IPS-NIHi7 (cell line): ENCODE measurements around the gene ELOB.

ENCODE experiments used
- DNase-seq: peaks from one replicate; pipeline ENCODE4 v3.0.0; 2012; ENCODE audit warnings: mixed read lengths; ENCODE audit errors: extremely low spot score

The ELOB gene

GRCh38 chr16:2768403-2769089 lies 8.5 kb downstream of the ELOB start:
- no peak for DNase-seq

- DNase-seq = no peak
These were observed 9.2 kb downstream of the ELOB start for GRCh38 chr16:2767891-2768290.

GRCh38 chr16:2767140-2767731 lies 9.8 kb downstream of the ELOB start:
- DNase-seq = no peak

- no peak for DNase-seq
These were observed 10.5 kb downstream of the ELOB start for GRCh38 chr16:2766430-2767139.

GRCh38 chr16:2765462-2766404 lies 11.3 kb downstream of the ELOB start:
- DNase-seq = no peak

- DNase-seq = no peak
These were observed 12.4 kb downstream of the ELOB start for GRCh38 chr16:2764718-2765117.

- no peak for DNase-seq
These were observed 13.9 kb downstream of the ELOB start for GRCh38 chr16:2763173-2763572.

- DNase-seq = no peak
These were observed 14.4 kb downstream of the ELOB start for GRCh38 chr16:2762711-2763110.

GRCh38 chr16:2761886-2762583 lies 15.0 kb downstream of the ELOB start:
- no peak for DNase-seq

GRCh38 chr16:2761472-2761871 lies 15.6 kb downstream of the ELOB start:
- DNase-seq = no peak

GRCh38 chr16:2757344-2757743 lies 19.7 kb downstream of the ELOB start:
- no peak for DNase-seq

GRCh38 chr16:2756288-2757015 lies 20.6 kb downstream of the ELOB start:
- DNase-seq = no peak

- DNase-seq = no peak
These were observed 21.9 kb downstream of the ELOB start for GRCh38 chr16:2755158-2755557.

GRCh38 chr16:2753733-2754020 lies 23.4 kb downstream of the ELOB start:
- DNase-seq = no peak

- peak; percentile 83 for DNase-seq
These were observed 24.0 kb downstream of the ELOB start for GRCh38 chr16:2752850-2753732.

- peak; percentile 95 for DNase-seq
These were observed 24.8 kb downstream of the ELOB start, which contains the start of gene SRRM2 for GRCh38 chr16:2752035-2752849. SRRM2 (plus strand) TSS chr16:2752638; CDS start chr16:2756365, 3,727 bp downstream.

GRCh38 chr16:2751577-2752034 lies 25.5 kb downstream of the ELOB start:
- DNase-seq = peak; percentile 93

- no peak for DNase-seq
These were observed 27.1 kb downstream of the ELOB start for GRCh38 chr16:2749936-2750335.

- no peak for DNase-seq
These were observed 27.6 kb downstream of the ELOB start for GRCh38 chr16:2749476-2749875.
